Measurements from ENCODE around the gene CTSW.
A peak's percentile ranks its signal among the peaks of the same experiment; 100 is the strongest.

CTSW gene

GRCh38 chr11:65861165-65861505 is 18.5 kb upstream of the CTSW start:
- TF ChIP-seq MYC (IDR thresholded peaks at IDR 0.05; ENCODE audit: low read depth, low read length) (no peak), MAX (IDR thresholded peaks at IDR 0.05; ENCODE audit: low read depth, low read length) (no peak), CTCF (IDR thresholded peaks at IDR 0.05; ENCODE audit: low read depth, low read length) (no peak), POLR2A (IDR thresholded peaks at IDR 0.05; ENCODE audit: extremely low read depth, insufficient read length) (no peak)
- H3K4me3 ChIP-seq (ENCODE audit: low read depth, low read length) = peak overlapping the region; percentile 86
- no peak for DNase-seq (ENCODE audit: low read depth)

- TF ChIP-seq MAX (IDR thresholded peaks at IDR 0.05; ENCODE audit: low read depth, low read length) (no peak), CTCF (IDR thresholded peaks at IDR 0.05; ENCODE audit: low read depth, low read length) (no peak)
Measured at GRCh38 chr11:65861533-65862183, 18.0 kb upstream of the CTSW start.

GRCh38 chr11:65862191-65862735 is 17.4 kb upstream of the CTSW start:
- TF ChIP-seq POLR2A (IDR thresholded peaks at IDR 0.05; ENCODE audit: extremely low read depth, insufficient read length) = no peak
- no peak for TF ChIP-seq CTCF (IDR thresholded peaks at IDR 0.05; ENCODE audit: low read depth, low read length)
- no peak for TF ChIP-seq MYC (IDR thresholded peaks at IDR 0.05; ENCODE audit: low read depth, low read length)
- no peak for TF ChIP-seq MAX (IDR thresholded peaks at IDR 0.05; ENCODE audit: low read depth, low read length)
- no peak overlapping the region for H3K4me3 ChIP-seq (ENCODE audit: low read depth, low read length)
- DNase-seq (ENCODE audit: low read depth) = no peak

More at GRCh38 chr11:65861533-65862183, 18.0 kb upstream of the CTSW start:
- H3K4me3 ChIP-seq (ENCODE audit: low read depth, low read length) = peak overlapping the region; percentile 86
- peak; percentile 8 for DNase-seq (ENCODE audit: low read depth)

GRCh38 chr11:65862941-65863888 is 16.4 kb upstream of the CTSW start:
- H3K4me3 ChIP-seq (ENCODE audit: low read depth, low read length) = no peak overlapping the region
- peak; percentile 5 for DNase-seq (ENCODE audit: low read depth)
- TF ChIP-seq POLR2A (IDR thresholded peaks at IDR 0.05; ENCODE audit: extremely low read depth, insufficient read length) (no peak), MAX (IDR thresholded peaks at IDR 0.05; ENCODE audit: low read depth, low read length) (no peak), CTCF (IDR thresholded peaks at IDR 0.05; ENCODE audit: low read depth, low read length) (no peak), MYC (IDR thresholded peaks at IDR 0.05; ENCODE audit: low read depth, low read length) (no peak)

- no peak for DNase-seq (ENCODE audit: low read depth)
- H3K4me3 ChIP-seq (ENCODE audit: low read depth, low read length) = no peak overlapping the region
- TF ChIP-seq MYC (IDR thresholded peaks at IDR 0.05; ENCODE audit: low read depth, low read length) = no peak
- TF ChIP-seq CTCF (IDR thresholded peaks at IDR 0.05; ENCODE audit: low read depth, low read length) = no peak
- no peak for TF ChIP-seq MAX (IDR thresholded peaks at IDR 0.05; ENCODE audit: low read depth, low read length)
- no peak for TF ChIP-seq POLR2A (IDR thresholded peaks at IDR 0.05; ENCODE audit: extremely low read depth, insufficient read length)
Measured at GRCh38 chr11:65863889-65864705, 15.5 kb upstream of the CTSW start.
